GM12873 (cell line): ENCODE results near the gene NELFB.

ENCODE experiments used
- CTCF ChIP-seq: IDR thresholded peaks from 2 replicates; pipeline ENCODE4 v1.5.1; 2012; ENCODE audit warnings: low read depth, mild to moderate bottlenecking, moderate library complexity, low read length, control low read depth; ENCODE audit not compliant: insufficient read depth; ENCODE audit errors: missing control alignments

NELFB gene

GRCh38 chr9:137240318-137240840 lies 14.7 kb upstream of the NELFB start:
- TF ChIP-seq CTCF, result no peak

- TF ChIP-seq CTCF, result no peak
Measured at GRCh38 chr9:137240841-137241489, 14.2 kb upstream of the NELFB start, which contains the start of gene TUBB4B. Gene TUBB4B, plus strand, starts transcription at chr9:137241287. Its CDS starts 74 bp downstream, at chr9:137241361.

- TF ChIP-seq CTCF, result no peak
Measured at GRCh38 chr9:137241490-137242268, 13.4 kb upstream of the NELFB start.

- no peak for TF ChIP-seq CTCF
Measured at GRCh38 chr9:137242269-137243203, 12.6 kb upstream of the NELFB start.

GRCh38 chr9:137243626-137244485 lies 11.3 kb upstream of the NELFB start:
- no peak for TF ChIP-seq CTCF

GRCh38 chr9:137244486-137245449 lies 10.4 kb upstream of the NELFB start:
- no peak for TF ChIP-seq CTCF
